Astrocyte of the cerebellum (primary cell): ENCODE measurements around the gene ZFAND3.
"Not testable (repeated sequence)": the region's sequence is repeated elsewhere in the genome, so short reads cannot be mapped to it uniquely, and the experiment has no call there.

ENCODE experiments used
- DNase-seq: peaks from one replicate; pipeline ENCODE4 v3.0.0-alpha.2; 2011; ENCODE audit warnings: low read depth
- H3K4me3 ChIP-seq: 2 replicates; pipeline ENCODE4 v1.5.1; 2011; ENCODE audit warnings: mild to moderate bottlenecking, low read depth, low read length, moderate library complexity
- CTCF ChIP-seq: IDR thresholded peaks from 2 replicates; pipeline ENCODE4 v1.5.1; 2012; ENCODE audit warnings: low read length, low read depth, moderate library complexity, mild to moderate bottlenecking; ENCODE audit errors: missing control alignments
- in situ Hi-C: cut with HindIII; loops from 2 replicates; pipeline ENCODE4 v1.10.0; 2017; ENCODE audit warnings: low sequenced_read_pairs

ZFAND3 gene

GRCh38 chr6:37884548-37884947 lies 65.0 kb downstream of the ZFAND3 start:
- in situ Hi-C loops, result no loop called here
- H3K4me3 ChIP-seq, result no peak overlapping the region
- no peak for DNase-seq
- no peak for TF ChIP-seq CTCF

GRCh38 chr6:37889051-37889450 lies 69.5 kb downstream of the ZFAND3 start:
- DNase-seq, result no peak
- in situ Hi-C loops, result no loop called here
- H3K4me3 ChIP-seq, result no peak overlapping the region
- no peak for TF ChIP-seq CTCF

GRCh38 chr6:37889486-37889885 lies 70.0 kb downstream of the ZFAND3 start:
- H3K4me3 ChIP-seq, result no peak overlapping the region
- in situ Hi-C loops, result no loop called here
- no peak for DNase-seq
- TF ChIP-seq CTCF, result no peak

- TF ChIP-seq CTCF, result no peak
- DNase-seq, result no peak
- no peak overlapping the region for H3K4me3 ChIP-seq
- in situ Hi-C loops, result no loop called here
Measured at GRCh38 chr6:37891072-37891471, 71.5 kb downstream of the ZFAND3 start.

- no peak overlapping the region for H3K4me3 ChIP-seq
- in situ Hi-C loops, result no loop called here
- TF ChIP-seq CTCF, result no peak
- no peak for DNase-seq
Measured at GRCh38 chr6:37893257-37893656, 73.7 kb downstream of the ZFAND3 start.

- in situ Hi-C loops, DNase-seq, H3K4me3 ChIP-seq: not testable (repeated sequence)
Measured at GRCh38 chr6:37893734-37894133, 74.2 kb downstream of the ZFAND3 start.

GRCh38 chr6:37894585-37894984 lies 75.1 kb downstream of the ZFAND3 start:
- in situ Hi-C loops, result no loop called here
- DNase-seq, result no peak
- no peak overlapping the region for H3K4me3 ChIP-seq
- no peak for TF ChIP-seq CTCF
